Measurements from ENCODE around the gene MRPS26. TPM values are rescaled to one million over a fixed set of nuclear protein-coding genes. Genes with fewer than 3 reads are reported as not detected.
"Not testable (repeated sequence)": the region's sequence is repeated elsewhere in the genome, so short reads cannot be mapped to it uniquely, and the experiment has no call there.

Gene MRPS26
- total RNA-seq, 3 donors from 2014 or later (not counting 1 experiment from before 2014, with no cell fraction given): 17.5 to 21.3 (median 19.1) TPM

DNA sequence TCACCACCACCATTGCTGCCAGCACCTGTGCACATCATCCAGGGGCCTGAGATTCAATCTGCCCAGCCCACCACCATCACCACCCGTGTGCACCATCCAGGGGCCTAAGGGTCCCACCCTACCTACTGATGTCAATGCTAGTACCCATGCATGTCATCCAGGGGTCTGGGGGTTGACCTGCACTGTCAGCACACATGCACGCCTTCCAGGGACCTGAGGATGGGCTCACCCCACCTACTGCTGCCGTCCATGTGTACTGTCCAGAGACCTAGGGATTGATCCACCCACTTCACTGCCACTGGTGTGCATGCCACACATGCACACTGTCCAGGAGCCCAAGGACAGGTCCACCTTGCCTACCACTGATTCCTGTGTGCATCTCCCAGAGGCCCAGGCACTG, 13.6 kb downstream of the MRPS26 start:
- no peaks in the 10 kb centered on the region for H3K9me3 ChIP-seq (ENCODE audit: control insufficient read depth, insufficient read depth, low read length)
- TF ChIP-seq, protein P1, sequence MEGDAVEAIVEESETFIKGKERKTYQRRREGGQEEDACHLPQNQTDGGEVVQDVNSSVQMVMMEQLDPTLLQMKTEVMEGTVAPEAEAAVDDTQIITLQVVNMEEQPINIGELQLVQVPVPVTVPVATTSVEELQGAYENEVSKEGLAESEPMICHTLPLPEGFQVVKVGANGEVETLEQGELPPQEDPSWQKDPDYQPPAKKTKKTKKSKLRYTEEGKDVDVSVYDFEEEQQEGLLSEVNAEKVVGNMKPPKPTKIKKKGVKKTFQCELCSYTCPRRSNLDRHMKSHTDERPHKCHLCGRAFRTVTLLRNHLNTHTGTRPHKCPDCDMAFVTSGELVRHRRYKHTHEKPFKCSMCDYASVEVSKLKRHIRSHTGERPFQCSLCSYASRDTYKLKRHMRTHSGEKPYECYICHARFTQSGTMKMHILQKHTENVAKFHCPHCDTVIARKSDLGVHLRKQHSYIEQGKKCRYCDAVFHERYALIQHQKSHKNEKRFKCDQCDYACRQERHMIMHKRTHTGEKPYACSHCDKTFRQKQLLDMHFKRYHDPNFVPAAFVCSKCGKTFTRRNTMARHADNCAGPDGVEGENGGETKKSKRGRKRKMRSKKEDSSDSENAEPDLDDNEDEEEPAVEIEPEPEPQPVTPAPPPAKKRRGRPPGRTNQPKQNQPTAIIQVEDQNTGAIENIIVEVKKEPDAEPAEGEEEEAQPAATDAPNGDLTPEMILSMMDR (IDR thresholded peaks at IDR 0.05): no peak
- H3K4me3 Mint-ChIP-seq: no peak overlapping the region
- no peak overlapping the region for H3K27ac Mint-ChIP-seq
- 86% methylated on average over 3 of the region's 3 CpGs for WGBS (ENCODE audit: insufficient coverage)
- no peaks in the 10 kb centered on the region for H3K36me3 Mint-ChIP-seq
- no peaks in the 10 kb centered on the region for H3K9me3 Mint-ChIP-seq
- H3K4me1 ChIP-seq (ENCODE audit: control insufficient read depth, insufficient read depth, low read length): no peaks in the 10 kb centered on the region
- no peaks in the 10 kb centered on the region for H3K4me1 Mint-ChIP-seq
- intact Hi-C loops (cut with micrococcal nuclease): no loop called here
- H3K27me3 Mint-ChIP-seq (ENCODE audit: low read depth in 2 of 2): peaks cover 0 to 2% of the 10 kb centered on the region in 2 donors
- ATAC-seq (no peak), DNase-seq (no peak)
- H3K4me3 ChIP-seq (ENCODE audit: low read length): no peak overlapping the region
- H3K27ac ChIP-seq (ENCODE audit: low read length): no peak overlapping the region
- no peaks in the 10 kb centered on the region for H3K27me3 ChIP-seq (ENCODE audit: control insufficient read depth, insufficient read depth, low read length)
- no peaks in the 10 kb centered on the region for H3K36me3 ChIP-seq (ENCODE audit: control insufficient read depth, insufficient read depth, low read length)

DNA sequence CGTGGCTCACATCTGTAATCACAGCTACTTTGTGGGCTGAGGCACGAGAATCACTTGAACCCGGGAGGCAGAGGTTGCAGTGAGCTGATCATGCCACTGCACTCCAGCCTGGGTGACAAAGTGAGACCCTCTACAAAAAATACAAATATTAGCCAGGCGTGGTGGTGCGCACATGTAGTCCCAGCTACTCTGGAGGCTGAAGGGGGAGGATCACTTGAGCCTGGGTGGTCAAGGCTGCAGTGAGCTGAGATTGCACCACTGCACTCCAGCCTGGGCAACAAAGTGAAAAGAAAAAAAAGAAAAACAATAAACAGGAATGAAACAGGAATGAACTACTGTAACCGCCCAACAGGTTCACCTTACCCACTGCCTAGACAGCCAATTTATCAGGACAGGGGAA, 18.3 kb downstream of the MRPS26 start:
- H3K4me3 Mint-ChIP-seq; H3K27ac Mint-ChIP-seq; H3K4me1 Mint-ChIP-seq; H3K36me3 Mint-ChIP-seq; H3K27me3 Mint-ChIP-seq (ENCODE audit: low read depth in 2 of 2); intact Hi-C loops (cut with micrococcal nuclease); H3K9me3 ChIP-seq (ENCODE audit: control insufficient read depth, insufficient read depth, low read length); DNase-seq; H3K27me3 ChIP-seq (ENCODE audit: control insufficient read depth, insufficient read depth, low read length); H3K9me3 Mint-ChIP-seq; H3K36me3 ChIP-seq (ENCODE audit: control insufficient read depth, insufficient read depth, low read length); H3K27ac ChIP-seq (ENCODE audit: low read length); ATAC-seq; H3K4me3 ChIP-seq (ENCODE audit: low read length); H3K4me1 ChIP-seq (ENCODE audit: control insufficient read depth, insufficient read depth, low read length): not testable (repeated sequence)
- 81% methylated on average over 6 of the region's 6 CpGs for WGBS (ENCODE audit: insufficient coverage)

DNA sequence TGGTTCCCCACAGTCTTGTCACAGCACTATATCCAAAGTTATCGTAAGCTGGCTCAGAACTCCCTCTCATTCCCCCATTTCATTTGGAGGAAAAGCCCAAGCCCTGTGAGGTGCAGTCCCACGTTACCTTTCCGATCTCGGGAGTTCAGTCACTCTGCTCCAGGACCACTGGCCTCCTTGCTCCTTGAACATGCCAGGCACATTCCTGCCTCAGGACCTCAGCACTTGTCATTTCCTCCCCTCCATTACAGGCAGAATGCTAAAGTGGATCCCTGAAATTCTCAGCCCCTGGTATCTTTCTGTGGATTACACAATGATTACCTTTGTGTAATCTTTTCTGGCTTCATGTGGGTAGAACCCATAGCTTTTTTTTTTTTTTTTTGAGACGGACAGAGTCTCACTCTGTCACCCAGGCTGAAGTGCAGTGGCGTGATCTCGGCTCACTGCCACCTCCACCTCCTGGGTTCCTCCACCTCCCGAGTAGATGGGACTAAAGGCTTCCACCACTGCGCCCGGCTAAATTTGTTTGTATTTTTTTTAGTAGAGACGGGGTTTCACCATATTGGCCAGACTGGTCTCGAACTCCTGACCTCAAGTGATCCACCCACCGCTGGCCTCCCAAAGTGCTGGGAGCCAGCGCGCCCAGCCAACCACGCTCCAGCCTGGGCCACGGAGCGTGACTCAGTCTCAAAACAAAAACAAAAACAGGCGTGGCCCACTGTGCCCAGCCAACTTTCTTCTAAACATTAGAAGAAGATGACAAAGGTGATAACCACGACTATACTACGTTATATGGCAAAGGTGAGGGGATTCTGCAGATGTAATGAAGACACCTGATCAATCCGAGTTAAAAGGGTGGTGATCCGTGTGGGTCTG, 21.5 kb downstream of the MRPS26 start:
- Mint-ChIP-seq H3K27me3 (ENCODE audit: low read depth in 2 of 2) (peaks cover 7 to 8% of the 10 kb centered on the region in 2 donors), H3K4me1 (peaks cover 9 to 14% of the 10 kb centered on the region in 2 donors), H3K36me3 (no peaks in the 10 kb centered on the region), H3K27ac (no peak overlapping the region), H3K4me3 (no peak overlapping the region), H3K9me3 (no peaks in the 10 kb centered on the region)
- TF ChIP-seq, protein P1 (IDR thresholded peaks at IDR 0.05): no peak
- H3K4me3 ChIP-seq (ENCODE audit: low read length): no peak overlapping the region
- H3K27ac ChIP-seq (ENCODE audit: low read length): no peak overlapping the region
- H3K4me1 ChIP-seq (ENCODE audit: control insufficient read depth, insufficient read depth, low read length): peaks cover 10% of the 10 kb centered on the region
- 83% methylated on average over 19 of the region's 23 CpGs for WGBS (ENCODE audit: insufficient coverage)
- H3K27me3 ChIP-seq (ENCODE audit: control insufficient read depth, insufficient read depth, low read length): peaks cover 5% of the 10 kb centered on the region
- no peaks in the 10 kb centered on the region for H3K9me3 ChIP-seq (ENCODE audit: control insufficient read depth, insufficient read depth, low read length)
- no peaks in the 10 kb centered on the region for H3K36me3 ChIP-seq (ENCODE audit: control insufficient read depth, insufficient read depth, low read length)
- ATAC-seq: no peak
- no peak for DNase-seq
- intact Hi-C loops (cut with micrococcal nuclease): no loop called here

DNA sequence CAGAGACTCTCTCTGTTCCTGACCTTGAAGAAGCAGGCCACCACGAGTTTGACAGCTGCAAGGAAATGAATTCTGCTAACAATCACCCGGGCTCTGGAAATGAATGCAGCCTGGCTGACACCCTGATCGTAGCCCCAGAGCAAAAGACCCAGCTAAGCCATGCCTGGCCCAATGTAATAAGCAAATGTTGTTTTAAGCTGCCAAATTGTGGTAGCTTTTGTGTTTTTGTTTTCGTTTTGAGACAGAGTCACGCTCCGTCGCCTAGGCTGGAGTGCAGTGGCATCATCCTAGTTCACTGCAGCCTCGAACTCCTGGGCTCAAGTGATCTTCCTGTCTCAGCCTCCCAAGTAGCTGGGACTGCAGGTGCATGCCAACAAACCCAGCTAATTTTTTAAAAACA, 22.2 kb downstream of the MRPS26 start:
- H3K4me1 Mint-ChIP-seq: peaks cover 9 to 17% of the 10 kb centered on the region in 2 donors
- Histone ChIP-seq H3K9me3 (ENCODE audit: control insufficient read depth, insufficient read depth, low read length) (no peaks in the 10 kb centered on the region), H3K4me1 (ENCODE audit: control insufficient read depth, insufficient read depth, low read length) (peaks cover 14% of the 10 kb centered on the region), H3K27me3 (ENCODE audit: control insufficient read depth, insufficient read depth, low read length) (peaks cover 8% of the 10 kb centered on the region), H3K36me3 (ENCODE audit: control insufficient read depth, insufficient read depth, low read length) (no peaks in the 10 kb centered on the region), H3K27ac (ENCODE audit: low read length) (no peak overlapping the region), H3K4me3 (ENCODE audit: low read length) (no peak overlapping the region)
- no peak for ATAC-seq
- DNase-seq: no peak
- peaks cover 8 to 9% of the 10 kb centered on the region in 2 donors for H3K27me3 Mint-ChIP-seq (ENCODE audit: low read depth in 2 of 2)
- intact Hi-C loops (cut with micrococcal nuclease): no loop called here
- H3K4me3 Mint-ChIP-seq: no peak overlapping the region
- TF ChIP-seq, protein P1 (IDR thresholded peaks at IDR 0.05): no peak
- no peaks in the 10 kb centered on the region for H3K36me3 Mint-ChIP-seq
- no peak overlapping the region for H3K27ac Mint-ChIP-seq
- 73% methylated on average over 8 of the region's 8 CpGs for whole genome bisulfite sequencing (ENCODE audit: insufficient coverage)
- no peaks in the 10 kb centered on the region for H3K9me3 Mint-ChIP-seq

Data from natural killer cell (primary cell).